ENCODE results near the gene CCSER1. TPM values are rescaled to one million over a fixed set of nuclear protein-coding genes. Genes with fewer than 3 reads are reported as not detected.

The CCSER1 gene
- total and polyA plus RNA-seq, 2 experiments from 2014 or later = 2.9 to 3.4 TPM

DNA sequence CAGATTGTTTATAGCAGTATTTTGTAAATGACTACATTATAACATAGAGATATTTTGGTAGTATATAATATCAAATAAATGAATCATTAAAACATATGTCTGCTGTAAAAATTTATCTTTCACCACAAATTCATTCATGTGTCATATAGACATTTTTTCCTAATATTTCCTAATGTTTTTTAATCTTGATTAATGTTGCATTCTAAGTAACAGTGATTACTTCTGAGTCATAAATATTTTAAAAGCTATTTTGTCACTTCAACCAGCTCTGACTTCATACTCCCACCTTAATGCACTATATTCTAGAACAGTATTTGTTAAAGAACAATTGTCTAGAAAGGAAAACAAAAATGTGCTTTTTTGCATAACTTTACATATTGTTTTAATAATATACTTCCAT is 904.6 kb downstream of the CCSER1 start:
- no peak overlapping the region for H3K27ac Mint-ChIP-seq
- DNase-seq (ENCODE audit: low spot score) = no peak
- H3K27ac ChIP-seq (ENCODE audit: low read depth) = no peak overlapping the region
- H3K4me3 Mint-ChIP-seq = no peak overlapping the region
- H3K4me1 ChIP-seq (ENCODE audit: insufficient read depth) = no peaks in the 10 kb centered on the region
- peaks cover 4% of the 10 kb centered on the region; the same call in 2 of the 3 replicates for H3K4me1 Mint-ChIP-seq
- TF ChIP-seq, protein P1, sequence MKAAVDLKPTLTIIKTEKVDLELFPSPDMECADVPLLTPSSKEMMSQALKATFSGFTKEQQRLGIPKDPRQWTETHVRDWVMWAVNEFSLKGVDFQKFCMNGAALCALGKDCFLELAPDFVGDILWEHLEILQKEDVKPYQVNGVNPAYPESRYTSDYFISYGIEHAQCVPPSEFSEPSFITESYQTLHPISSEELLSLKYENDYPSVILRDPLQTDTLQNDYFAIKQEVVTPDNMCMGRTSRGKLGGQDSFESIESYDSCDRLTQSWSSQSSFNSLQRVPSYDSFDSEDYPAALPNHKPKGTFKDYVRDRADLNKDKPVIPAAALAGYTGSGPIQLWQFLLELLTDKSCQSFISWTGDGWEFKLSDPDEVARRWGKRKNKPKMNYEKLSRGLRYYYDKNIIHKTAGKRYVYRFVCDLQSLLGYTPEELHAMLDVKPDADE (IDR thresholded peaks at IDR 0.05) = no peak
- TF ChIP-seq EZH2 (IDR thresholded peaks at IDR 0.05; ENCODE audit: low read depth, unreplicated experiment) (no peak), ZNF114 (CRISPR knock-in tag; IDR thresholded peaks at IDR 0.05) (no peak), EZH2phosphoT487 (IDR thresholded peaks at IDR 0.05; ENCODE audit: unreplicated experiment) (no peak), STAT1 (IDR thresholded peaks at IDR 0.05; ENCODE audit: unreplicated experiment) (no peak), JUNB (IDR thresholded peaks at IDR 0.05; ENCODE audit: unreplicated experiment) (no peak), NANOG (IDR thresholded peaks at IDR 0.05; ENCODE audit: borderline replicate concordance) (no peak), CREB1 (CRISPR knock-in tag; IDR thresholded peaks at IDR 0.05; ENCODE audit: low read depth) (no peak), ZNF331 (CRISPR knock-in tag; IDR thresholded peaks at IDR 0.05; ENCODE audit: low read depth) (no peak), POLR2AphosphoS5 (IDR thresholded peaks at IDR 0.05; ENCODE audit: low read depth) (no peak)
- TF ChIP-seq, protein P2, sequence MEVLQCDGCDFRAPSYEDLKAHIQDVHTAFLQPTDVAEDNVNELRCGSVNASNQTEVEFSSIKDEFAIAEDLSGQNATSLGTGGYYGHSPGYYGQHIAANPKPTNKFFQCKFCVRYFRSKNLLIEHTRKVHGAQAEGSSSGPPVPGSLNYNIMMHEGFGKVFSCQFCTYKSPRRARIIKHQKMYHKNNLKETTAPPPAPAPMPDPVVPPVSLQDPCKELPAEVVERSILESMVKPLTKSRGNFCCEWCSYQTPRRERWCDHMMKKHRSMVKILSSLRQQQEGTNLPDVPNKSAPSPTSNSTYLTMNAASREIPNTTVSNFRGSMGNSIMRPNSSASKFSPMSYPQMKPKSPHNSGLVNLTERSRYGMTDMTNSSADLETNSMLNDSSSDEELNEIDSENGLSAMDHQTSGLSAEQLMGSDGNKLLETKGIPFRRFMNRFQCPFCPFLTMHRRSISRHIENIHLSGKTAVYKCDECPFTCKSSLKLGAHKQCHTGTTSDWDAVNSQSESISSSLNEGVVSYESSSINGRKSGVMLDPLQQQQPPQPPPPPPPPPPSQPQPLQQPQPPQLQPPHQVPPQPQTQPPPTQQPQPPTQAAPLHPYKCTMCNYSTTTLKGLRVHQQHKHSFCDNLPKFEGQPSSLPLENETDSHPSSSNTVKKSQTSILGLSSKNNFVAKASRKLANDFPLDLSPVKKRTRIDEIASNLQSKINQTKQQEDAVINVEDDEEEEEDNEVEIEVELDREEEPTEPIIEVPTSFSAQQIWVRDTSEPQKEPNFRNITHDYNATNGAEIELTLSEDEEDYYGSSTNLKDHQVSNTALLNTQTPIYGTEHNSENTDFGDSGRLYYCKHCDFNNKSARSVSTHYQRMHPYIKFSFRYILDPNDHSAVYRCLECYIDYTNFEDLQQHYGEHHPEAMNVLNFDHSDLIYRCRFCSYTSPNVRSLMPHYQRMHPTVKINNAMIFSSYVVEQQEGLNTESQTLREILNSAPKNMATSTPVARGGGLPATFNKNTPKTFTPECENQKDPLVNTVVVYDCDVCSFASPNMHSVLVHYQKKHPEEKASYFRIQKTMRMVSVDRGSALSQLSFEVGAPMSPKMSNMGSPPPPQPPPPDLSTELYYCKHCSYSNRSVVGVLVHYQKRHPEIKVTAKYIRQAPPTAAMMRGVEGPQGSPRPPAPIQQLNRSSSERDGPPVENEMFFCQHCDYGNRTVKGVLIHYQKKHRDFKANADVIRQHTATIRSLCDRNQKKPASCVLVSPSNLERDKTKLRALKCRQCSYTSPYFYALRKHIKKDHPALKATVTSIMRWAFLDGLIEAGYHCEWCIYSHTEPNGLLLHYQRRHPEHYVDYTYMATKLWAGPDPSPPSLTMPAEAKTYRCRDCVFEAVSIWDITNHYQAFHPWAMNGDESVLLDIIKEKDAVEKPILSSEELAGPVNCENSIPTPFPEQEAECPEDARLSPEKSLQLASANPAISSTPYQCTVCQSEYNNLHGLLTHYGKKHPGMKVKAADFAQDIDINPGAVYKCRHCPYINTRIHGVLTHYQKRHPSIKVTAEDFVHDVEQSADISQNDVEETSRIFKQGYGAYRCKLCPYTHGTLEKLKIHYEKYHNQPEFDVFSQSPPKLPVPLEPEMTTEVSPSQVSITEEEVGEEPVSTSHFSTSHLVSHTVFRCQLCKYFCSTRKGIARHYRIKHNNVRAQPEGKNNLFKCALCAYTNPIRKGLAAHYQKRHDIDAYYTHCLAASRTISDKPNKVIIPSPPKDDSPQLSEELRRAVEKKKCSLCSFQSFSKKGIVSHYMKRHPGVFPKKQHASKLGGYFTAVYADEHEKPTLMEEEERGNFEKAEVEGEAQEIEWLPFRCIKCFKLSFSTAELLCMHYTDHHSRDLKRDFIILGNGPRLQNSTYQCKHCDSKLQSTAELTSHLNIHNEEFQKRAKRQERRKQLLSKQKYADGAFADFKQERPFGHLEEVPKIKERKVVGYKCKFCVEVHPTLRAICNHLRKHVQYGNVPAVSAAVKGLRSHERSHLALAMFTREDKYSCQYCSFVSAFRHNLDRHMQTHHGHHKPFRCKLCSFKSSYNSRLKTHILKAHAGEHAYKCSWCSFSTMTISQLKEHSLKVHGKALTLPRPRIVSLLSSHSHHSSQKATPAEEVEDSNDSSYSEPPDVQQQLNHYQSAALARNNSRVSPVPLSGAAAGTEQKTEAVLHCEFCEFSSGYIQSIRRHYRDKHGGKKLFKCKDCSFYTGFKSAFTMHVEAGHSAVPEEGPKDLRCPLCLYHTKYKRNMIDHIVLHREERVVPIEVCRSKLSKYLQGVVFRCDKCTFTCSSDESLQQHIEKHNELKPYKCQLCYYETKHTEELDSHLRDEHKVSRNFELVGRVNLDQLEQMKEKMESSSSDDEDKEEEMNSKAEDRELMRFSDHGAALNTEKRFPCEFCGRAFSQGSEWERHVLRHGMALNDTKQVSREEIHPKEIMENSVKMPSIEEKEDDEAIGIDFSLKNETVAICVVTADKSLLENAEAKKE (CRISPR knock-in tag; IDR thresholded peaks at IDR 0.05) = no peak
- TF ChIP-seq, protein P3, sequence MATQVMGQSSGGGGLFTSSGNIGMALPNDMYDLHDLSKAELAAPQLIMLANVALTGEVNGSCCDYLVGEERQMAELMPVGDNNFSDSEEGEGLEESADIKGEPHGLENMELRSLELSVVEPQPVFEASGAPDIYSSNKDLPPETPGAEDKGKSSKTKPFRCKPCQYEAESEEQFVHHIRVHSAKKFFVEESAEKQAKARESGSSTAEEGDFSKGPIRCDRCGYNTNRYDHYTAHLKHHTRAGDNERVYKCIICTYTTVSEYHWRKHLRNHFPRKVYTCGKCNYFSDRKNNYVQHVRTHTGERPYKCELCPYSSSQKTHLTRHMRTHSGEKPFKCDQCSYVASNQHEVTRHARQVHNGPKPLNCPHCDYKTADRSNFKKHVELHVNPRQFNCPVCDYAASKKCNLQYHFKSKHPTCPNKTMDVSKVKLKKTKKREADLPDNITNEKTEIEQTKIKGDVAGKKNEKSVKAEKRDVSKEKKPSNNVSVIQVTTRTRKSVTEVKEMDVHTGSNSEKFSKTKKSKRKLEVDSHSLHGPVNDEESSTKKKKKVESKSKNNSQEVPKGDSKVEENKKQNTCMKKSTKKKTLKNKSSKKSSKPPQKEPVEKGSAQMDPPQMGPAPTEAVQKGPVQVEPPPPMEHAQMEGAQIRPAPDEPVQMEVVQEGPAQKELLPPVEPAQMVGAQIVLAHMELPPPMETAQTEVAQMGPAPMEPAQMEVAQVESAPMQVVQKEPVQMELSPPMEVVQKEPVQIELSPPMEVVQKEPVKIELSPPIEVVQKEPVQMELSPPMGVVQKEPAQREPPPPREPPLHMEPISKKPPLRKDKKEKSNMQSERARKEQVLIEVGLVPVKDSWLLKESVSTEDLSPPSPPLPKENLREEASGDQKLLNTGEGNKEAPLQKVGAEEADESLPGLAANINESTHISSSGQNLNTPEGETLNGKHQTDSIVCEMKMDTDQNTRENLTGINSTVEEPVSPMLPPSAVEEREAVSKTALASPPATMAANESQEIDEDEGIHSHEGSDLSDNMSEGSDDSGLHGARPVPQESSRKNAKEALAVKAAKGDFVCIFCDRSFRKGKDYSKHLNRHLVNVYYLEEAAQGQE (IDR thresholded peaks at IDR 0.05; ENCODE audit: unreplicated experiment) = no peak
- TF ChIP-seq, protein P4, sequence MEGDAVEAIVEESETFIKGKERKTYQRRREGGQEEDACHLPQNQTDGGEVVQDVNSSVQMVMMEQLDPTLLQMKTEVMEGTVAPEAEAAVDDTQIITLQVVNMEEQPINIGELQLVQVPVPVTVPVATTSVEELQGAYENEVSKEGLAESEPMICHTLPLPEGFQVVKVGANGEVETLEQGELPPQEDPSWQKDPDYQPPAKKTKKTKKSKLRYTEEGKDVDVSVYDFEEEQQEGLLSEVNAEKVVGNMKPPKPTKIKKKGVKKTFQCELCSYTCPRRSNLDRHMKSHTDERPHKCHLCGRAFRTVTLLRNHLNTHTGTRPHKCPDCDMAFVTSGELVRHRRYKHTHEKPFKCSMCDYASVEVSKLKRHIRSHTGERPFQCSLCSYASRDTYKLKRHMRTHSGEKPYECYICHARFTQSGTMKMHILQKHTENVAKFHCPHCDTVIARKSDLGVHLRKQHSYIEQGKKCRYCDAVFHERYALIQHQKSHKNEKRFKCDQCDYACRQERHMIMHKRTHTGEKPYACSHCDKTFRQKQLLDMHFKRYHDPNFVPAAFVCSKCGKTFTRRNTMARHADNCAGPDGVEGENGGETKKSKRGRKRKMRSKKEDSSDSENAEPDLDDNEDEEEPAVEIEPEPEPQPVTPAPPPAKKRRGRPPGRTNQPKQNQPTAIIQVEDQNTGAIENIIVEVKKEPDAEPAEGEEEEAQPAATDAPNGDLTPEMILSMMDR (conservative IDR thresholded peaks at IDR 0.05; ENCODE audit: low read depth in 2 of 2) = no peak
- no peak overlapping the region for H3K4me3 ChIP-seq
- H3K27me3 ChIP-seq (ENCODE audit: insufficient read depth) = no peaks in the 10 kb centered on the region
- H3F3A ChIP-seq (replicated peaks; ENCODE audit: low read depth) = no peaks in the 10 kb centered on the region
- no peaks in the 10 kb centered on the region for H3K27me3 Mint-ChIP-seq (ENCODE audit: insufficient read depth, low read depth, poor library complexity)
- H3K36me3 ChIP-seq (ENCODE audit: insufficient read depth) = no peaks in the 10 kb centered on the region
- H3K79me2 ChIP-seq (replicated peaks; ENCODE audit: insufficient read depth) = no peaks in the 10 kb centered on the region
- H3K9me2 ChIP-seq (ENCODE audit: insufficient read depth) = no peaks in the 10 kb centered on the region
- no peaks in the 10 kb centered on the region for H3K36me3 Mint-ChIP-seq (ENCODE audit: low read depth)
- no peaks in the 10 kb centered on the region for H4K20me1 ChIP-seq (replicated peaks; ENCODE audit: insufficient read depth)
- H3K4me2 ChIP-seq = no peak overlapping the region
- ATAC-seq = no peak
- no peak overlapping the region for H2AFZ ChIP-seq
- H3K9me3 Mint-ChIP-seq = no peaks in the 10 kb centered on the region
